ENCODE data around the gene COQ8B. TPM values are rescaled to one million over a fixed set of nuclear protein-coding genes. Genes with fewer than 3 reads are reported as not detected.
"Not testable (repeated sequence)": the region's sequence is repeated elsewhere in the genome, so short reads cannot be mapped to it uniquely, and the experiment has no call there.

COQ8B gene
- total RNA-seq, 1 experiment from 2014 or later: 159 TPM

GRCh38 chr19:40744554-40745401, 28.1 kb upstream of the COQ8B start:
- DNase-seq (ENCODE audit: low read depth): no peak
- in situ Hi-C loops (cut with HindIII; ENCODE audit: low pct_unique_long_range_greater_than_20kb, low sequenced_read_pairs): no loop called here

GRCh38 chr19:40743926-40744325, 27.2 kb upstream of the COQ8B start:
- in situ Hi-C loops (cut with HindIII; ENCODE audit: low pct_unique_long_range_greater_than_20kb, low sequenced_read_pairs): no loop called here
- no peak for DNase-seq (ENCODE audit: low read depth)

- DNase-seq (ENCODE audit: low read depth): no peak
- in situ Hi-C loops (cut with HindIII; ENCODE audit: low pct_unique_long_range_greater_than_20kb, low sequenced_read_pairs): no loop called here
These were observed 26.2 kb upstream of the COQ8B start for GRCh38 chr19:40742886-40743285.

- in situ Hi-C loops (cut with HindIII; ENCODE audit: low pct_unique_long_range_greater_than_20kb, low sequenced_read_pairs): no loop called here
These were observed 25.8 kb upstream of the COQ8B start for GRCh38 chr19:40742477-40742876.

GRCh38 chr19:40741527-40742390, 25.1 kb upstream of the COQ8B start:
- in situ Hi-C loops (cut with HindIII; ENCODE audit: low pct_unique_long_range_greater_than_20kb, low sequenced_read_pairs): no loop called here
- no peak for DNase-seq (ENCODE audit: low read depth)

More at GRCh38 chr19:40742477-40742876, 25.8 kb upstream of the COQ8B start:
- DNase-seq (ENCODE audit: low read depth): no peak

GRCh38 chr19:40740747-40741146, 24.1 kb upstream of the COQ8B start:
- no peak for DNase-seq (ENCODE audit: low read depth)
- in situ Hi-C loops (cut with HindIII; ENCODE audit: low pct_unique_long_range_greater_than_20kb, low sequenced_read_pairs): no loop called here

GRCh38 chr19:40739871-40740703, 23.4 kb upstream of the COQ8B start:
- no peak for DNase-seq (ENCODE audit: low read depth)
- in situ Hi-C loops (cut with HindIII; ENCODE audit: low pct_unique_long_range_greater_than_20kb, low sequenced_read_pairs): no loop called here

GRCh38 chr19:40739030-40739839, 22.5 kb upstream of the COQ8B start:
- in situ Hi-C loops (cut with HindIII; ENCODE audit: low pct_unique_long_range_greater_than_20kb, low sequenced_read_pairs): no loop called here
- no peak for DNase-seq (ENCODE audit: low read depth)

- no peak for DNase-seq (ENCODE audit: low read depth)
- in situ Hi-C loops (cut with HindIII; ENCODE audit: low pct_unique_long_range_greater_than_20kb, low sequenced_read_pairs): no loop called here
These were observed 20.5 kb upstream of the COQ8B start for GRCh38 chr19:40737102-40737644.

- in situ Hi-C loops (cut with HindIII; ENCODE audit: low pct_unique_long_range_greater_than_20kb, low sequenced_read_pairs): no loop called here
- no peak for DNase-seq (ENCODE audit: low read depth)
These were observed 20.0 kb upstream of the COQ8B start for GRCh38 chr19:40736661-40737060.

GRCh38 chr19:40735013-40735771, 18.5 kb upstream of the COQ8B start:
- DNase-seq (ENCODE audit: low read depth): no peak
- in situ Hi-C loops (cut with HindIII; ENCODE audit: low pct_unique_long_range_greater_than_20kb, low sequenced_read_pairs): no loop called here

- in situ Hi-C loops (cut with HindIII; ENCODE audit: low pct_unique_long_range_greater_than_20kb, low sequenced_read_pairs): no loop called here
- no peak for DNase-seq (ENCODE audit: low read depth)
These were observed 16.5 kb upstream of the COQ8B start for GRCh38 chr19:40733149-40733548.

GRCh38 chr19:40732304-40732703, 15.6 kb upstream of the COQ8B start:
- in situ Hi-C loops (cut with HindIII; ENCODE audit: low pct_unique_long_range_greater_than_20kb, low sequenced_read_pairs); DNase-seq (ENCODE audit: low read depth): not testable (repeated sequence)

GRCh38 chr19:40730065-40730464, 13.4 kb upstream of the COQ8B start:
- DNase-seq (ENCODE audit: low read depth); in situ Hi-C loops (cut with HindIII; ENCODE audit: low pct_unique_long_range_greater_than_20kb, low sequenced_read_pairs): not testable (repeated sequence)

GRCh38 chr19:40726279-40726678, 9.6 kb upstream of the COQ8B start:
- in situ Hi-C loops (cut with HindIII; ENCODE audit: low pct_unique_long_range_greater_than_20kb, low sequenced_read_pairs): no loop called here
- no peak for DNase-seq (ENCODE audit: low read depth)

GRCh38 chr19:40724855-40725254, 8.2 kb upstream of the COQ8B start:
- in situ Hi-C loops (cut with HindIII; ENCODE audit: low pct_unique_long_range_greater_than_20kb, low sequenced_read_pairs): no loop called here
- DNase-seq (ENCODE audit: low read depth): no peak

- in situ Hi-C loops (cut with HindIII; ENCODE audit: low pct_unique_long_range_greater_than_20kb, low sequenced_read_pairs): no loop called here
- DNase-seq (ENCODE audit: low read depth): no peak
These were observed 7.6 kb upstream of the COQ8B start for GRCh38 chr19:40724315-40724714.

All from Caki2 (cell line).